RWPE1 (cell line): ENCODE results near the gene HTR3C.
"Not testable (repeated sequence)": the region's sequence is repeated elsewhere in the genome, so short reads cannot be mapped to it uniquely, and the experiment has no call there.

Experiments
- CTCF ChIA-PET: fragments of 350-600 bp; sonication (Branson Sonifier 250); formaldehyde crosslinking; extraction: SDS; loops from one replicate; lab custom pipeline; 2021; lab: Yijun Ruan, JAX
- POLR2A ChIA-PET: fragments of 400-600 bp; formaldehyde crosslinking; extraction: SDS; loops from one replicate; lab custom pipeline; 2020; ENCODE audit warnings: antibody characterized with exemption; ENCODE audit not compliant: low non-redundant PET; lab: Yijun Ruan, JAX
- DNase-seq: peaks from one replicate; pipeline ENCODE4 v3.0.0; 2012; ENCODE audit warnings: low spot score
- H3K27ac ChIP-seq: fragments of 450-650 bp; 2 replicates; pipeline ENCODE4 v1.5.1; 2017
- CTCF ChIP-seq: fragments of 450-650 bp; conservative IDR thresholded peaks from 2 replicates; pipeline ENCODE4 v1.5.1; 2017; ENCODE audit warnings: low read depth, mild to moderate bottlenecking

HTR3C gene

GRCh38 chr3:184068344-184068743 is 15.5 kb downstream of the HTR3C start:
- H3K27ac ChIP-seq, result no peak overlapping the region
- DNase-seq, result no peak
- CTCF ChIA-PET, result no interaction called here
- POLR2A ChIA-PET, result no interaction called here
- no peak for TF ChIP-seq CTCF

GRCh38 chr3:184071142-184071541 is 18.3 kb downstream of the HTR3C start:
- H3K27ac ChIP-seq, CTCF ChIA-PET, DNase-seq, POLR2A ChIA-PET: not testable (repeated sequence)

GRCh38 chr3:184073621-184074020 is 20.8 kb downstream of the HTR3C start:
- DNase-seq, result no peak
- no peak overlapping the region for H3K27ac ChIP-seq
- ChIA-PET CTCF (no interaction called here), POLR2A (no interaction called here)
- no peak for TF ChIP-seq CTCF

GRCh38 chr3:184075901-184076300 is 23.1 kb downstream of the HTR3C start:
- POLR2A ChIA-PET, result no interaction called here
- CTCF ChIA-PET, result no interaction called here
- TF ChIP-seq CTCF, result no peak

GRCh38 chr3:184077881-184078280 is 25.0 kb downstream of the HTR3C start:
- POLR2A ChIA-PET, result no interaction called here
- CTCF ChIA-PET, result no interaction called here
- no peak overlapping the region for H3K27ac ChIP-seq
- DNase-seq, result no peak
- no peak for TF ChIP-seq CTCF

More at GRCh38 chr3:184075901-184076300, 23.1 kb downstream of the HTR3C start:
- H3K27ac ChIP-seq, result no peak overlapping the region
- no peak for DNase-seq

- CTCF ChIA-PET, result interaction anchor here (0.7 kb wide), 1 partner anchor 91 kb away, joined by 4 read pairs; no protein-coding TSS in a partner anchor
- POLR2A ChIA-PET, result no interaction called here
- DNase-seq, result no peak
- TF ChIP-seq CTCF, result no peak
- no peak overlapping the region for H3K27ac ChIP-seq
Measured at GRCh38 chr3:184078851-184079250, 26.0 kb downstream of the HTR3C start.

GRCh38 chr3:184081116-184081830 is 28.4 kb downstream of the HTR3C start:
- CTCF ChIA-PET, result interaction anchor here (0.6 kb wide), 1 partner anchor 300 kb away, joined by 3 read pairs; no protein-coding TSS in a partner anchor
- no peak for DNase-seq
- POLR2A ChIA-PET, result no interaction called here
- TF ChIP-seq CTCF, result no peak
- no peak overlapping the region for H3K27ac ChIP-seq
